AG09319 (cell line): ENCODE results near the gene CACNG7.

ENCODE experiments used
- DNase-seq: peaks from one replicate; pipeline ENCODE4 v3.0.0-alpha.2; 2010; ENCODE audit warnings: low read depth; ENCODE audit errors: extremely low read depth
- TF ChIP-seq, protein P1 (sequence below): IDR thresholded peaks from 2 replicates; pipeline ENCODE4 v1.5.1; 2011; ENCODE audit warnings: low read depth, mild to moderate bottlenecking, inconsistent platforms, low read length, moderate library complexity

CACNG7 gene

DNA sequence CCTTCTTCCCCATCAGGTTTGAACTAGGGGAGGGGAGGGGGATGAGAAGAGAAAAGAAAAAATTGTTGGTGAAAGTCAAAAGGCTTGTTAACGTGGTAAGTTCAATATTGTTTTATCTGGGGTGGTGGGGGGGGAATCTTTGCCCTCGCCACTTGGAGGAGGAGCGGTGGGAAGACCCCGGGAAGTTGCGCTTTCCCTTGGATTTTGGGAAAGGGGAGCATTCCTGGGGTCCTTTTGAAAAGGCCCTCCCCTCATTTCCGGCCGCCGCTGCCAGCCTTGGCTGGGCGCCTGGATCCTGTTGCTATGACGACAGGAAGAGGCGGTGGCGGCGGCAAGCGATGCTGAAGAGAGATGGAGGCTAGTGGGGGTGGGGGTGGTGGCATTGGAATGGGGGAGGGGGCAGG, 49.1 kb downstream of the CACNG7 start:
- DNase-seq, result no peak
- TF ChIP-seq, protein P1, sequence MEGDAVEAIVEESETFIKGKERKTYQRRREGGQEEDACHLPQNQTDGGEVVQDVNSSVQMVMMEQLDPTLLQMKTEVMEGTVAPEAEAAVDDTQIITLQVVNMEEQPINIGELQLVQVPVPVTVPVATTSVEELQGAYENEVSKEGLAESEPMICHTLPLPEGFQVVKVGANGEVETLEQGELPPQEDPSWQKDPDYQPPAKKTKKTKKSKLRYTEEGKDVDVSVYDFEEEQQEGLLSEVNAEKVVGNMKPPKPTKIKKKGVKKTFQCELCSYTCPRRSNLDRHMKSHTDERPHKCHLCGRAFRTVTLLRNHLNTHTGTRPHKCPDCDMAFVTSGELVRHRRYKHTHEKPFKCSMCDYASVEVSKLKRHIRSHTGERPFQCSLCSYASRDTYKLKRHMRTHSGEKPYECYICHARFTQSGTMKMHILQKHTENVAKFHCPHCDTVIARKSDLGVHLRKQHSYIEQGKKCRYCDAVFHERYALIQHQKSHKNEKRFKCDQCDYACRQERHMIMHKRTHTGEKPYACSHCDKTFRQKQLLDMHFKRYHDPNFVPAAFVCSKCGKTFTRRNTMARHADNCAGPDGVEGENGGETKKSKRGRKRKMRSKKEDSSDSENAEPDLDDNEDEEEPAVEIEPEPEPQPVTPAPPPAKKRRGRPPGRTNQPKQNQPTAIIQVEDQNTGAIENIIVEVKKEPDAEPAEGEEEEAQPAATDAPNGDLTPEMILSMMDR, result no peak

DNA sequence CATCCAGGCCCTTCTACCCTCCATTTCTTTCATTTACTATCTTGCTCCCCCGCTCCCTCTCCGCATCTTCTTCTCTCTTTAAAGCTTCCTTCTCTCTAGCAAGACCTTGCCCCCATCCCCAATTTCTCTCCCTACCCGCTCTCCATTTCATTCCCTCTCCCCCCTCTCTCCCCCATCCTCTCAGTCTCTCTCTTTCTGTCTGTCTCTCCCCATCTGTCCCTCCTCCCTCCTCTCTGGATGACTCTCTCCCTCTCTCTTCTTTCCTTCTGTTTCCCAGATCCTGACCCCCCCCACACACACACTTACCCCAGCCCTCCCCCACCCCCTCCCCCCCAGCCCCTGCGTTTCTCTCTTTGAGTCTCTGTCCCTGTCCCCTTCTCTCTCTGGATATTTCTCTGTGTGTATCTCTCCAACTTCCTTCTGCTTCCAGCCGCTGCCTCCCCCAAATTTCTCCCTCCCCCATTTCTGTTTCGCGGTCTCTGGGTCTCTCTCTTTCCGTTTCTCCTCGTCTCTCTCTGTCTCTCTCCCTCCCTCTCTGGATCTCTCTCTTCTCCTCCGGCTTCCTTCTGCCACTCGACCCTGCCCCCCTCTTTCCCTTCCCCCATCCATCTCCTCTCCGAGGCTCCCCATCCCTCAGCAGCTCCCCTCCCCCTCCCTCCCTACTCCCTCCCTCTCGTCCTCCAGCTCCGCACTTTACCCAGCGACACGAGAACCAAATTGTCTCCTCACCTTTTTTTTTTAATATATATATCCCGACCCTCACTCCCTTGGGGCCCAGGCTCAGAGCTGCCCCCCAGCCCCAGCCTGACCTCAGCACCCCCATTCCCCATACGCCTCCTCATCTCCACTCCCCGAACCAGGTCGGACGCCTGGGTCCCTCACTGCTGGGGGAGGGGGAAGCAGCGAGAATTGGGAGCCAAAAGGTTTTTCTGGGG, 50.0 kb downstream of the CACNG7 start:
- DNase-seq, result no peak
- TF ChIP-seq, protein P1, result no peak

DNA sequence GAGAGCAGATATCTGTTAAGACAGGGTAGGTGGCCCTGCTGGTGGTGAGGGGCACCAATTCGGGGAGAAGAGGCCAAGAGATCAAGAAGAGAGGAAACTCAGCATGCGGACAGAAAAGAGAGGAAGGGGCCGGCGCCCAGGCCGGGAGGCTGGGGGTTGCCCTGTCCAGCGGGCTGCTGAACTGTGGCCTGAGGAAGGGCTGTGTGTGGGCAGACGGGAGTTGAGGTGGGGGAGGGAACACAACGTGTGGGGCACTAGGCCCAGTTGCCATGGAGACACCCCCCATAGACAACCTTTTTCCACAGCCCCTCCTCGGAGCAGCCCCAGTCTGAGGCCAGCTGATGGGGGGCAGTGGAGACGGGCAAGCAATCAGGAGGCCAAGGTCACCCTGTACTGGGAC, 51.1 kb downstream of the CACNG7 start:
- DNase-seq, result no peak
- TF ChIP-seq, protein P1, result no peak

DNA sequence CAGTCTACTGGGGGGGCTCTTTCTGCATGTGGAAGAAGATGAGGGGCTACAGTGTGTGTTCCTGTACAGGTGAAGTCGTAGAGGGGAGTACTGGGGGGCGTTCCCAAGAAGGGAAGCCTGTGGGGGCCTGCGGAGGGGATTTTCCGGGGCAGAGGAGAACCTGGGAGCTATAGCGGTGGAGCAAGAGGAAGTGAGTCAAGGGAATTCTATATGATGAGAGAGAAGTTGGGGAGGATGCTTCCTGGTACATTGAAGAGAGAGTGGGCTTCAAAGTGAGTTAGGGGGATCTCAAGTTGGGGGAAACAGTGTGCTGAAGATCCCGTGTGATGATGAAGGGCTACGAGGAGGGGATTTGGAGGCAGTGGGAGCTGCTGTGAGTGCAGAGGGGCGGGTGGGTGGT, 51.8 kb downstream of the CACNG7 start:
- TF ChIP-seq, protein P1, result no peak
- no peak for DNase-seq

DNA sequence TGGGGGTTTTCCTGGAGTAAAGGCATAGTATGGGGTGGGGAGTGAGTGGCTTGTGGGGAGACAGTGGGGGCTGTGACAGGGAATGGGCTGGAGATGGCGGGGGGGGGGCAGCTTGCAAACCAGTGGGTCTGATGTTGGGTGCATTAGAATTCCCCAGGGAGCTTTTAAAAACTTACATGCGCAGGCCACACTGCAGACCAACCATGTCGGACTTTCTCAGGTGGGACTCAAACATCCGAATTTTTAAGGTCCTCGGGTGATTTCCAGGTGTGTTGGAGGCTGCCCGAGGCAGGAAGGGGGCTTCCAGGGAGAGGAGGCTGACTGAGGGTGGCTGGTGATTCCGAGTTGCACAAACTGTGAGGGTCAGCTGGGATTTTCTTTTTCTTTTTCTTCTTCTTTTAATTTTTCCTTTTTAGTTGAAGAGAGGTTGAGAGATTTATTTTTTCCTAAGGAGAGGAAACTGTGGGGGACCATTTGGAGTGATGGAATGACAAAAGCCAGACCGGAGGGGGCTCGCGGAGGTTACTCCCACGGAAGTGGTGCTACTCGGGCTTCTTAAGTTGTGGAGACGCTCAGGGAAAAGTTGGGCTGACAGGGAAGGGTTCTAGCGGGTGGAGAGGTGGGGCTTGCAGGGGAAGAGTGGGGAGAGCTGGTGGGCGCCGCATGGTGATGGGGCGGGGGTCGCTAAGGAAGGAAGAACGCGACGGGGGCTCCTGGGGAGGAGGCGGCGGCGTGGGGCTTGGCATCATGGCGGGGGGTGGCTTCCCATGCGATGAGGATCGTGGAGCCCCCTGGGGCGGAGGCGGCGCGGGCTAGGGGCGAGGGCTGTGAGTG, 52.7 kb downstream of the CACNG7 start:
- DNase-seq, result no peak
- TF ChIP-seq, protein P1, result no peak

DNA sequence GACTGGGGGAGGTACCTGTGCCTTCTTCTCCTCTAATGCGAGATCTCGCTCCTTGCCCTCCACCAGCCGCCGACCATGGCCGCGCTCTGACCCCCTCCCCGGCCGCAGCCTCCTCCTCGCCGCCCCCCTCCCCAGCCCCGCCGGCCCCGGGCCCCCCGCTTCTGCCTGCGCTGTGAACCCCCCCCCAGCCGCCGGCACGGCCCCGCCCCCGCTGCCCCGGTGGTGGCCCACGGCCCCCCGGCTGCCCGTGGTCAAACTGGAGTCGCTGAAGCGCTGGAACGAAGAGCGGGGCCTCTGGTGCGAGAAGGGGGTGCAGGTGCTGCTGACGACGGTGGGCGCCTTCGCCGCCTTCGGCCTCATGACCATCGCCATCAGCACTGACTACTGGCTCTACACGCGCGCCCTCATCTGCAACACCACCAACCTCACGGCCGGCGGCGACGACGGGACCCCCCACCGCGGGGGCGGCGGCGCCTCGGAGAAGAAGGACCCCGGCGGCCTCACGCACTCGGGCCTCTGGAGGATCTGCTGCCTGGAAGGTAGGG, 53.9 kb downstream of the CACNG7 start, which contains the start of gene CACNG8:
CACNG8 (plus strand) TSS at position 51 of the 545 bp plus-strand sequence.
- TF ChIP-seq, protein P1, result no peak
- DNase-seq, result no peak
